ENCODE results near the gene COL21A1. TPM values are rescaled to one million over a fixed set of nuclear protein-coding genes. Genes with fewer than 3 reads are reported as not detected.

COL21A1 gene
- total RNA-seq, 1 donor, result 29.0 TPM

DNA sequence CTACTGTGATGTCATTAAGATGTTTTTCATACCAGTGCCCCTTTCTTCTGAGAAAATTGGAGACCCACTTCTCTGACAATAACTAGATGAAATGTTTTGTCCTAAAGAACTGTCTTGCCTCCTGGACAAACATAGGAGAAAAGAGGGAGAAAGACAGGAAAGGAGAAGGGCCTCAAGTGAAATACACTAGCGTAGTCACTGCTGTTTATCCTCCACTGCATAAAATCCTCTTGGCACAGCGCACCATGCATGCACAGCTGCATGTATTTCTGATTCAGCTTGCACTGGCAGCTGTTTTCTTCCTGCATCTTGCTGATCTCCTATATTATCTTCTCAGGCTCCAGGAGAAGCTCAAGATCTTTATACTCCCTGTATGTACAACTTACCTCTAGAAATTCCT, 214.0 kb downstream of the COL21A1 start:
- no peak for DNase-seq (ENCODE audit: low read depth)
- no peak overlapping the region for H3K4me3 ChIP-seq (ENCODE audit: low read depth, low read length)
- TF ChIP-seq, protein P1, sequence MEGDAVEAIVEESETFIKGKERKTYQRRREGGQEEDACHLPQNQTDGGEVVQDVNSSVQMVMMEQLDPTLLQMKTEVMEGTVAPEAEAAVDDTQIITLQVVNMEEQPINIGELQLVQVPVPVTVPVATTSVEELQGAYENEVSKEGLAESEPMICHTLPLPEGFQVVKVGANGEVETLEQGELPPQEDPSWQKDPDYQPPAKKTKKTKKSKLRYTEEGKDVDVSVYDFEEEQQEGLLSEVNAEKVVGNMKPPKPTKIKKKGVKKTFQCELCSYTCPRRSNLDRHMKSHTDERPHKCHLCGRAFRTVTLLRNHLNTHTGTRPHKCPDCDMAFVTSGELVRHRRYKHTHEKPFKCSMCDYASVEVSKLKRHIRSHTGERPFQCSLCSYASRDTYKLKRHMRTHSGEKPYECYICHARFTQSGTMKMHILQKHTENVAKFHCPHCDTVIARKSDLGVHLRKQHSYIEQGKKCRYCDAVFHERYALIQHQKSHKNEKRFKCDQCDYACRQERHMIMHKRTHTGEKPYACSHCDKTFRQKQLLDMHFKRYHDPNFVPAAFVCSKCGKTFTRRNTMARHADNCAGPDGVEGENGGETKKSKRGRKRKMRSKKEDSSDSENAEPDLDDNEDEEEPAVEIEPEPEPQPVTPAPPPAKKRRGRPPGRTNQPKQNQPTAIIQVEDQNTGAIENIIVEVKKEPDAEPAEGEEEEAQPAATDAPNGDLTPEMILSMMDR (IDR thresholded peaks at IDR 0.05; ENCODE audit: insufficient read depth, low read length), result no peak

DNA sequence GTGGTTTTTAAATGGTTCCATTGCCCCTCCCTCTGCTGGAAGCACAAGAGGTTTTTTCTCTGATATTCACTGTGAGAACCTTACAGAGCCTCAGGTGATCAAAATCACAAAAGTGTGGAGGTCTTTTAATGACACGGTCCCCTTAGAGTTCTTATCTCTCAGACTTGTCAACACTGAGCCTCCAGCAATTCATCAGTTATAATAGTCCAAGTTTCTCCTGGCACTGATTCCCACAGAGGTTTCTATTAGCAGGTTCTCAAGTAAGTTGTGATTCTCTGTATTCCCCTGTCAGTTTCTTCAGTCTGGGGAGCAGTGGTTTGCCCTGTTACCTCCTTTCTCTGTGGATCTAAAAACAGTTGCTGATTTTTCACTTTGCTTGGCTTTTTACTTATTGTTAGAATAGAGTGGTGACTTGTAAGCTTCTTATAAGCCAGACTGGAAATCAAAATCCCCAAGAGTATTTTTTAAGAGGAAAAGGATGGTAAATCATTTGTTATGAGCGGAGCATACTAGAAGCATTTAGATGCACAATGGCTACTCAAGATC, 214.6 kb downstream of the COL21A1 start:
- H3K4me3 ChIP-seq (ENCODE audit: low read depth, low read length), result no peak overlapping the region
- peak; percentile 45 for DNase-seq (ENCODE audit: low read depth)
- TF ChIP-seq, protein P1 (IDR thresholded peaks at IDR 0.05; ENCODE audit: insufficient read depth, low read length), result no peak

DNA sequence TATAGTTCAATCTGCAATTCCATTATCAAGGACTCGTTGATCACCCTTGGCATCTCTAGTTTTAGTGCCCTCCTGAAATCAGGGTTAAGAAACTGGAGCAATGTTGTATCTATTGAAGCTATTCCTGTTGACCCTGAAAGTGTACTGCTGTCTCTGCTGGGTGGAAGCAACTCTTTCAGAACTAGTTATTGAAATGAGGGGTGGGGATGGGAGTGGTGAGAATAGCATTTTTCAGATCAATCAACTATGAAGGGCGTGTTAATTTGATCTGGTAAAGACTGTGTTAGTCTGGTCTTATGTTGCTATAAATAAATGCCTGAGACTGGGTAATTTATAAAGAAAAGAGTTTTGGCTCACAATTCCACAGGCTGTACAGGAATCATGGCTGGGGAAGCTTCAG, 219.5 kb downstream of the COL21A1 start:
- TF ChIP-seq, protein P1 (IDR thresholded peaks at IDR 0.05; ENCODE audit: insufficient read depth, low read length), result no peak
- H3K4me3 ChIP-seq (ENCODE audit: low read depth, low read length), result no peak overlapping the region
- DNase-seq (ENCODE audit: low read depth), result no peak

DNA sequence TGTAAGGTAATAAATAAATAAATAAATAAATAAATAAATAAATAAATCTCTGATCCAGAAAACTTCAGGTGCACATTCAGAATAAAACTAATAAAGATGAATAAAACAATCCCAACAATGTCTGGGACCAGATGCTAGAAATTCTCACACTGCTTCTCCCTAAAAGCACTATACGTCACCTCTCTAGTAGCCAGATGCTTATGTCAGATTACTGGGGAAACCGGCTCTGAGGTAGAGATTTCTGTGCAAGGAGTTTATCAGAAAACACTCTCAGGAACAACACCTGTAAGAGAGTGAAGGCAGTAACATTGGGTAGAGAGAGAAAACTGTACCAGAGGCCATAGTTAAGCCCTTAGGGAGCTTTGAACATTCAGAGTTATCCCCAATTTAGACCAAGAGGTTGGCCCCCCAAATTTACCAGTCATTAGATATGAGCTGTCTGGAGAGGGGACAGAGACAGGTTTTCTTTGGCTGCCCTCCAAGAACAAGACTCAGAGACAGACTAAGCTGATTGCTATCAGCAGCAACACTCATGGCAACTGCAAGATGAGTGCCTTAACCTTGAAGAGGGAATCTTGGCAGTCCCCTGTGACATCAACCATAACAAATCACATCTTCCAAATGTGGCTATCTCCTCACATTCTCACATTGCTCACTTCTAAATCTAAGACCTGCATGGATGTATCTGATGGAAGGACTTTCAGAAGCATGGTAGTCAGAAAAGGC, 220.8 kb downstream of the COL21A1 start:
- H3K4me3 ChIP-seq (ENCODE audit: low read depth, low read length), result no peak overlapping the region
- TF ChIP-seq, protein P1 (IDR thresholded peaks at IDR 0.05; ENCODE audit: insufficient read depth, low read length), result no peak
- DNase-seq (ENCODE audit: low read depth), result no peak

DNA sequence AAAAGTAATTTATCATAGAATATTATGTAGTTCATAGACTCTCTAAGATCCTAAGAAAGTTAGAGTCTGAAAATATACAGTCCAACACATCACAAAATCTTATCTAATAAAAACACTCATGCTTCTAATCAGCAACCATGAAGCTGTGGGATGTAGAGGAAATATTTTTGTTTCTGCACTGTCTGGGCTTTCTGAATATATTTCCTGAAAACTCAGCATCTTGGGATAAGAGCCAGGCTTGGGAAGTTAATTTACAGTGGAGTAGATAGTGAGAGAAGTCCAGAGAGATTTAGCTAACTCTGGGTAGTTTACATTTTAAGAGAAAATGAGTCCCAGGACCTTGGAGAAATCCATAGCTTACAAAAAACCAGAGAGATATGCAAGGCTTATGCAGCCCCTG, 221.6 kb downstream of the COL21A1 start:
- no peak overlapping the region for H3K4me3 ChIP-seq (ENCODE audit: low read depth, low read length)
- TF ChIP-seq, protein P1 (IDR thresholded peaks at IDR 0.05; ENCODE audit: insufficient read depth, low read length), result no peak
- DNase-seq (ENCODE audit: low read depth), result peak; percentile 89

DNA sequence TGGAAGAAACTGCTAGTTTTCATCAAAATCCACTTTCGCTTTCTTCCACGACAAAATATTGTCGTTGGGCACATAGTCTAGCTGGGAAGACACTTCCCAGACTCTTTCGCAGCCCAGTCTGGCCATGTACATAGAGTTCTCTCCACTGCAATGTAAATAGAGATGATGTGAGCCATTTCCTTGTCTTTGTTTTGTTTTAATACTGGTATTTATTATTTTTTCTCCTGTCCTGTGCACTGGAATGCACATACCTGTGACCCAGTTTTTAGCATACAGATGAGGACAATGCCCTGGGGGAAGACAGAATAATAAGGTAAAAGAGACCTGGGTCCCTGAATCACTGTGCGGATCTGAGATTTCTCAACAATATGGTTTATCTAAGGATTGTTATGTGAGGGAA, 222.4 kb downstream of the COL21A1 start:
- no peak for DNase-seq (ENCODE audit: low read depth)
- TF ChIP-seq, protein P1 (IDR thresholded peaks at IDR 0.05; ENCODE audit: insufficient read depth, low read length), result no peak

More for the DNA sequence above, 222.4 kb downstream of the COL21A1 start:
- H3K4me3 ChIP-seq (ENCODE audit: low read depth, low read length), result no peak overlapping the region
